K562 (cell line): Measurements from ENCODE around the gene ZNF106. TPM values are rescaled to one million over a fixed set of nuclear protein-coding genes. Genes with fewer than 3 reads are reported as not detected.
A peak's percentile ranks its signal among the peaks of the same experiment; 100 is the strongest.

Experiments used
- E2F3 ChIP-seq: fragments of 250-450 bp; sonication (Bioruptor Pico); IDR thresholded peaks from 2 replicates; pipeline ENCODE4 v1.4.0; 2020; ENCODE audit warnings: mild to moderate bottlenecking
- HSF4 ChIP-seq: fragments of 250-450 bp; sonication (Bioruptor Pico); IDR thresholded peaks from 2 replicates; pipeline ENCODE4 v2.1.2; 2022; ENCODE audit warnings: mild to moderate bottlenecking, moderate library complexity, borderline replicate concordance
- KAT8 ChIP-seq: fragments of 450-650 bp; IDR thresholded peaks from 2 replicates; pipeline ENCODE4 v1.6.1; 2016; ENCODE audit warnings: low read depth, mild to moderate bottlenecking
- LEF1 ChIP-seq: fragments of 450-650 bp; IDR thresholded peaks from 2 replicates; pipeline ENCODE4 v1.6.1; 2016; ENCODE audit warnings: mild to moderate bottlenecking
- MIER1 ChIP-seq: fragments of 450-650 bp; IDR thresholded peaks from 2 replicates; pipeline ENCODE4 v1.6.1; 2016; ENCODE audit warnings: antibody characterized with exemption, mild to moderate bottlenecking, low read depth
- MYNN ChIP-seq, 2 experiments: sonication (generic); formaldehyde crosslinking in 1 of 2; IDR thresholded peaks; 2 replicates each; pipeline versions ENCODE4 v1.5.0 to v1.6.1; 2016 to 2020; ENCODE audit warnings: antibody characterized with exemption in 1 of 2, missing genetic modification reagents in 1 of 2
- NFIX ChIP-seq: fragments of 250-450 bp; sonication (Bioruptor Pico); IDR thresholded peaks from 2 replicates; pipeline ENCODE4 v1.4.0; 2020; ENCODE audit warnings: low read depth, mild to moderate bottlenecking, moderate library complexity
- PHF20 ChIP-seq: fragments of 450-650 bp; IDR thresholded peaks from 2 replicates; pipeline ENCODE4 v1.6.1; 2018; ENCODE audit not compliant: partially characterized antibody
- POLR2AphosphoS5 ChIP-seq: IDR thresholded peaks from 2 replicates; pipeline ENCODE4 v1.6.1; 2011; ENCODE audit warnings: mild to moderate bottlenecking, low read depth, low read length, moderate library complexity; ENCODE audit not compliant: control insufficient read depth, insufficient read depth
- POU5F1 ChIP-seq: fragments of 150-350 bp; IDR thresholded peaks from 2 replicates; pipeline ENCODE4 v1.6.1; 2014; ENCODE audit warnings: borderline replicate concordance, low read length, low read depth, mild to moderate bottlenecking; ENCODE audit not compliant: partially characterized antibody
- RBM14 ChIP-seq: fragments of 200-400 bp; formaldehyde crosslinking; IDR thresholded peaks from 2 replicates; pipeline ENCODE4 v1.6.1; 2018; ENCODE audit warnings: low read depth, mild to moderate bottlenecking, low read length, moderate library complexity, borderline replicate concordance; ENCODE audit not compliant: insufficient read depth
- SMAD1 ChIP-seq: fragments of 150-350 bp; IDR thresholded peaks from 2 replicates; pipeline ENCODE4 v1.6.1; 2014; ENCODE audit warnings: low read length, low read depth; ENCODE audit not compliant: partially characterized antibody
- SMARCA4 ChIP-seq: fragments of 450-650 bp; IDR thresholded peaks from 2 replicates; pipeline ENCODE4 v1.6.1; 2016
- SMARCE1 ChIP-seq: fragments of 450-650 bp; IDR thresholded peaks from 2 replicates; pipeline ENCODE4 v1.7.1; 2016; ENCODE audit warnings: mild to moderate bottlenecking
- TEAD4 ChIP-seq, 2 experiments: sonication (generic) in 1 of 2; formaldehyde crosslinking in 1 of 2; IDR thresholded peaks; 2 replicates each; pipeline versions ENCODE4 v1.6.1 to v1.8.0; 2012 to 2022; ENCODE audit warnings: borderline replicate concordance in 1 of 2, inconsistent platforms in 1 of 2, low read length in 1 of 2, mild to moderate bottlenecking in 1 of 2, missing genetic modification reagents in 1 of 2
- ZNF324 ChIP-seq: fragments of 250-450 bp; sonication (Bioruptor Pico); IDR thresholded peaks from 2 replicates; pipeline ENCODE4 v1.4.0; 2020; ENCODE audit warnings: mild to moderate bottlenecking
- ZNF384 ChIP-seq: IDR thresholded peaks from 2 replicates; pipeline ENCODE4 v1.6.1; 2012; ENCODE audit warnings: low read depth, low read length, improper control_type of control experiment
- ZNF551 ChIP-seq: fragments of 250-450 bp; sonication (Bioruptor Pico); IDR thresholded peaks from 2 replicates; pipeline ENCODE4 v1.5.0; 2021; ENCODE audit warnings: mild to moderate bottlenecking, moderate library complexity
- polyA plus RNA-seq, 8 experiments: library from polyadenylated mRNA; depleted of rRNA in 4 of 8; stranded (reverse) in 5 of 8; unstranded in 3 of 8; fragments of >200 nt; fragmentation: Nextera tagmentation in 2 of 8; fragmentation: Illumina TruSeq in 1 of 8; extraction: Ambion mirVana in 2 of 8; extraction: Trizol in 1 of 8; gene quantifications; 2 replicates each; pipeline versions ENCODE4 v1.2.1 to v1.2.3, GENCODE V29; 2011 to 2014; ENCODE audit warnings: inconsistent platforms in 1 of 8, missing spikeins in 1 of 8
- total RNA-seq, 7 experiments: library from RNA; depleted of rRNA in 6 of 7; stranded (reverse); fragments of >200 nt in 6 of 7; fragmentation: Illumina TruSeq in 2 of 7; extraction: Trizol in 2 of 7; gene quantifications; 2 replicates each; pipeline versions ENCODE4 v1.2.1 to v1.2.3, GENCODE V29; 2011 to 2021; ENCODE audit warnings: low replicate concordance in 1 of 7
- TF ChIP-seq, protein P1 (sequence below): sonication (generic); formaldehyde crosslinking; IDR thresholded peaks from 2 replicates; pipeline ENCODE4 v1.8.1; 2022; ENCODE audit warnings: missing genetic modification reagents
- TF ChIP-seq, protein P2 (sequence below), 2 experiments: fragments of 450-650 bp; IDR thresholded peaks; 2 replicates each; pipeline ENCODE4 v1.6.1; 2018; ENCODE audit warnings: mild to moderate bottlenecking in 2 of 2, low read depth in 1 of 2; ENCODE audit not compliant: partially characterized antibody in 2 of 2
- TF ChIP-seq, protein P3 (sequence below): sonication (generic); formaldehyde crosslinking; IDR thresholded peaks from 2 replicates; pipeline ENCODE4 v1.4.0; 2020; ENCODE audit warnings: mild to moderate bottlenecking, missing genetic modification reagents

ZNF106 gene
- total and polyA plus RNA-seq, 9 of the 15 experiments (the other 6 are each of a cell fraction or from before 2014, with no cell fraction given) = 14.4 to 55.3 (median 33.7) TPM

DNA sequence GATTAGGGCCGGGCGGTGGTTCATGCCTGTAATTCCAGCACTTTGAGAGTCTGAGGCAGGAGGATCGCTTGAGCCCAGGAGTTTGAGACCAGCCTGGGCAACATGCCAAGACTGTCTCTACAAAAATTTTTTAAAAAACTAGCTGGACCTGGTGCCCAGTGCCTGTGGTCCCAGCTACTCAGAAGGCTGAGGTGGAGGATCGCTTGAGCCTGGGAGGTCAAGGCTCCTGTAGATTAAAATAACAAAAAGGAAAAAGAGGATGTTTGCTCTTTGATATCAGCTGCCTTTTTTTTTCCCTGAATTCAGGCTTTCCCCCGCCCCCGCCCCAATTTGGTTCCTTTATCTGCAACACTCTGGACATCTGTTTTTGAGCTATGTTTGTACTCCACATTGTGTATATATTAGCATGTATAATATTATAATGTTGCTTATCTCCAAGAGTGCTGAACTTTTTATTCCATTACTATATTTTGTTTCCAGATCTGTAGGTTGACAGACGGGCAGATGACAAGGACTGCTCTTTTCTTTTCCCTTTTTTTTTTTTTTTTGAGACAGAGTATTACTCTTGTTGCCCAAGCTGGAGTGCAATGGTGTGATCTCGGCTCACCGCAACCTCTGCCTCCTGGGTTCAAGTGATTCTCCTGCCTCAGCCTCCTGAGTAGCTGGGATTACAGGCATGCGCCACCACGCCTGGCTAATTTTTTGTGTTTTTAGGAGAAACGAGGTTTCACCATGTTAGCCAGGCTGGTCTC, 9.1 kb upstream of the ZNF106 start (continued):
- TF ChIP-seq, protein P1, sequence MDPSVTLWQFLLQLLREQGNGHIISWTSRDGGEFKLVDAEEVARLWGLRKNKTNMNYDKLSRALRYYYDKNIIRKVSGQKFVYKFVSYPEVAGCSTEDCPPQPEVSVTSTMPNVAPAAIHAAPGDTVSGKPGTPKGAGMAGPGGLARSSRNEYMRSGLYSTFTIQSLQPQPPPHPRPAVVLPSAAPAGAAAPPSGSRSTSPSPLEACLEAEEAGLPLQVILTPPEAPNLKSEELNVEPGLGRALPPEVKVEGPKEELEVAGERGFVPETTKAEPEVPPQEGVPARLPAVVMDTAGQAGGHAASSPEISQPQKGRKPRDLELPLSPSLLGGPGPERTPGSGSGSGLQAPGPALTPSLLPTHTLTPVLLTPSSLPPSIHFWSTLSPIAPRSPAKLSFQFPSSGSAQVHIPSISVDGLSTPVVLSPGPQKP (CRISPR knock-in tag) = no peak
- TF ChIP-seq LEF1 (peak; percentile 73; the same call in 1 of the 2 replicates), KAT8 (no peak), ZNF324 (CRISPR knock-in tag) (no peak), POU5F1 (no peak), SMARCA4 (peak; percentile 74; the same call in 1 of the 2 replicates), SMARCE1 (peak; percentile 80), PHF20 (no peak), ZNF384 (peak; percentile 82), SMAD1 (peak; percentile 48), E2F3 (CRISPR knock-in tag) (no peak), NFIX (peak; percentile 33; the same call in 1 of the 2 replicates), RBM14 (no peak), TEAD4 (IDR thresholded peaks at IDR 0.05; ENCODE audit: low read length) (peak; percentile 80), TEAD4 (CRISPR knock-in tag; IDR thresholded peaks at IDR 0.05; ENCODE audit: borderline replicate concordance) (no peak), MYNN (IDR thresholded peaks at IDR 0.05) (0 out of 2 replicates have a peak, but pooled peaks have one; percentile 23), MYNN (CRISPR knock-in tag; IDR thresholded peaks at IDR 0.05) (no peak), POLR2AphosphoS5 (peak; percentile 54; the same call in 1 of the 2 replicates), HSF4 (CRISPR knock-in tag) (no peak), ZNF551 (no peak), MIER1 (no peak)
- TF ChIP-seq, protein P2, sequence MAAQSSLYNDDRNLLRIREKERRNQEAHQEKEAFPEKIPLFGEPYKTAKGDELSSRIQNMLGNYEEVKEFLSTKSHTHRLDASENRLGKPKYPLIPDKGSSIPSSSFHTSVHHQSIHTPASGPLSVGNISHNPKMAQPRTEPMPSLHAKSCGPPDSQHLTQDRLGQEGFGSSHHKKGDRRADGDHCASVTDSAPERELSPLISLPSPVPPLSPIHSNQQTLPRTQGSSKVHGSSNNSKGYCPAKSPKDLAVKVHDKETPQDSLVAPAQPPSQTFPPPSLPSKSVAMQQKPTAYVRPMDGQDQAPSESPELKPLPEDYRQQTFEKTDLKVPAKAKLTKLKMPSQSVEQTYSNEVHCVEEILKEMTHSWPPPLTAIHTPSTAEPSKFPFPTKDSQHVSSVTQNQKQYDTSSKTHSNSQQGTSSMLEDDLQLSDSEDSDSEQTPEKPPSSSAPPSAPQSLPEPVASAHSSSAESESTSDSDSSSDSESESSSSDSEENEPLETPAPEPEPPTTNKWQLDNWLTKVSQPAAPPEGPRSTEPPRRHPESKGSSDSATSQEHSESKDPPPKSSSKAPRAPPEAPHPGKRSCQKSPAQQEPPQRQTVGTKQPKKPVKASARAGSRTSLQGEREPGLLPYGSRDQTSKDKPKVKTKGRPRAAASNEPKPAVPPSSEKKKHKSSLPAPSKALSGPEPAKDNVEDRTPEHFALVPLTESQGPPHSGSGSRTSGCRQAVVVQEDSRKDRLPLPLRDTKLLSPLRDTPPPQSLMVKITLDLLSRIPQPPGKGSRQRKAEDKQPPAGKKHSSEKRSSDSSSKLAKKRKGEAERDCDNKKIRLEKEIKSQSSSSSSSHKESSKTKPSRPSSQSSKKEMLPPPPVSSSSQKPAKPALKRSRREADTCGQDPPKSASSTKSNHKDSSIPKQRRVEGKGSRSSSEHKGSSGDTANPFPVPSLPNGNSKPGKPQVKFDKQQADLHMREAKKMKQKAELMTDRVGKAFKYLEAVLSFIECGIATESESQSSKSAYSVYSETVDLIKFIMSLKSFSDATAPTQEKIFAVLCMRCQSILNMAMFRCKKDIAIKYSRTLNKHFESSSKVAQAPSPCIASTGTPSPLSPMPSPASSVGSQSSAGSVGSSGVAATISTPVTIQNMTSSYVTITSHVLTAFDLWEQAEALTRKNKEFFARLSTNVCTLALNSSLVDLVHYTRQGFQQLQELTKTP (IDR thresholded peaks at IDR 0.05; ENCODE audit: low read depth in 1 of 2, partially characterized antibody in 2 of 2) = peak in 1 of 2 experiments; percentile 37
- TF ChIP-seq, protein P3, sequence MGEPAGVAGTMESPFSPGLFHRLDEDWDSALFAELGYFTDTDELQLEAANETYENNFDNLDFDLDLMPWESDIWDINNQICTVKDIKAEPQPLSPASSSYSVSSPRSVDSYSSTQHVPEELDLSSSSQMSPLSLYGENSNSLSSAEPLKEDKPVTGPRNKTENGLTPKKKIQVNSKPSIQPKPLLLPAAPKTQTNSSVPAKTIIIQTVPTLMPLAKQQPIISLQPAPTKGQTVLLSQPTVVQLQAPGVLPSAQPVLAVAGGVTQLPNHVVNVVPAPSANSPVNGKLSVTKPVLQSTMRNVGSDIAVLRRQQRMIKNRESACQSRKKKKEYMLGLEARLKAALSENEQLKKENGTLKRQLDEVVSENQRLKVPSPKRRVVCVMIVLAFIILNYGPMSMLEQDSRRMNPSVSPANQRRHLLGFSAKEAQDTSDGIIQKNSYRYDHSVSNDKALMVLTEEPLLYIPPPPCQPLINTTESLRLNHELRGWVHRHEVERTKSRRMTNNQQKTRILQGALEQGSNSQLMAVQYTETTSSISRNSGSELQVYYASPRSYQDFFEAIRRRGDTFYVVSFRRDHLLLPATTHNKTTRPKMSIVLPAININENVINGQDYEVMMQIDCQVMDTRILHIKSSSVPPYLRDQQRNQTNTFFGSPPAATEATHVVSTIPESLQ = no peak
